Thyroid gland (tissue), 4 donors: ENCODE measurements around the gene LIMCH1.

Experiments used
- CTCF ChIP-seq, 6 experiments: fragments of 200-600 bp in 3 of 6; fragments of 450-650 bp in 3 of 6; sonication (generic) in 3 of 6; IDR thresholded peaks; one replicate each; pipeline ENCODE4 v1.5.1; 2016 to 2019; ENCODE audit warnings: antibody characterized with exemption in 6 of 6, mild to moderate bottlenecking in 2 of 6, inconsistent platforms in 1 of 6, moderate library complexity in 1 of 6
- POLR2A ChIP-seq, 2 donors: fragments of 450-650 bp; IDR thresholded peaks; one replicate each; pipeline ENCODE4 v1.6.1; 2017; ENCODE audit warnings: antibody characterized with exemption in 2 of 2, mild to moderate bottlenecking in 2 of 2, moderate library complexity in 1 of 2

GRCh38 chr4:41599192-41599786 lies 61.3 kb downstream of the LIMCH1 start:
- TF ChIP-seq CTCF (IDR thresholded peaks at IDR 0.05), result no peak
- TF ChIP-seq POLR2A (IDR thresholded peaks at IDR 0.05), result no peak
